Activated T-helper 17 cell treated with anti-CD3 and anti-CD28 coated beads, Interleukin-2, amount 50 U/mL, for 72 hours (primary cell): ENCODE results near the gene USP17L25. TPM values are rescaled to one million over a fixed set of nuclear protein-coding genes. Genes with fewer than 3 reads are reported as not detected.
"Not testable (repeated sequence)": the region's sequence is repeated elsewhere in the genome, so short reads cannot be mapped to it uniquely, and the experiment has no call there.

Experiments
- ATAC-seq: fragments of 150-1000 bp; cut with Tn5 transposase; replicated peaks from 2 replicates; pipeline ENCODE4 v1.10.0; 2021; ENCODE audit warnings: mild to moderate bottlenecking, moderate library complexity
- H3K27ac Mint-ChIP-seq: one replicate; pipeline ENCODE4 v1.8.0; 2022; ENCODE audit warnings: mixed read lengths
- H3K27me3 Mint-ChIP-seq: one replicate; pipeline ENCODE4 v1.8.0; 2022; ENCODE audit warnings: mixed read lengths
- H3K36me3 Mint-ChIP-seq: one replicate; pipeline ENCODE4 v1.8.0; 2022; ENCODE audit warnings: low read depth, mild to moderate bottlenecking, mixed read lengths
- H3K4me1 Mint-ChIP-seq: one replicate; pipeline ENCODE4 v1.8.0; 2022; ENCODE audit warnings: mixed read lengths
- H3K4me3 Mint-ChIP-seq: one replicate; pipeline ENCODE4 v1.8.0; 2022; ENCODE audit warnings: mild to moderate bottlenecking, mixed read lengths
- H3K9me3 Mint-ChIP-seq: one replicate; pipeline ENCODE4 v1.8.0; 2022; ENCODE audit warnings: mixed read lengths
- total RNA-seq, 2 donors: library from RNA; stranded (reverse); gene quantifications; one replicate each; pipeline ENCODE4 v1.2.3, GENCODE V29; 2022

The USP17L25 gene
- not detected for total RNA-seq

- not testable (repeated sequence) for ATAC-seq, H3K9me3 Mint-ChIP-seq, H3K4me3 Mint-ChIP-seq, H3K4me1 Mint-ChIP-seq, H3K27me3 Mint-ChIP-seq, H3K36me3 Mint-ChIP-seq, H3K27ac Mint-ChIP-seq
These were observed at the start of gene USP17L25 for GRCh38 chr4:9329611-9330010. USP17L25 (plus strand) TSS chr4:9329911; CDS start chr4:9329911, 0 bp downstream.

GRCh38 chr4:9324191-9324590 is 5.5 kb upstream of the USP17L25 start:
- not testable (repeated sequence) for H3K4me3 Mint-ChIP-seq

GRCh38 chr4:9324865-9325264 is 4.8 kb upstream of the USP17L25 start, which contains the start of gene USP17L24:
USP17L24 (plus strand) TSS chr4:9325165; CDS start chr4:9325165, 0 bp downstream.
- H3K27me3 Mint-ChIP-seq, H3K4me3 Mint-ChIP-seq, H3K27ac Mint-ChIP-seq, H3K9me3 Mint-ChIP-seq, H3K4me1 Mint-ChIP-seq, H3K36me3 Mint-ChIP-seq, ATAC-seq: not testable (repeated sequence)

More at GRCh38 chr4:9324191-9324590, 5.5 kb upstream of the USP17L25 start:
- not testable (repeated sequence) for H3K9me3 Mint-ChIP-seq, ATAC-seq, H3K36me3 Mint-ChIP-seq, H3K27me3 Mint-ChIP-seq, H3K4me1 Mint-ChIP-seq, H3K27ac Mint-ChIP-seq

- H3K9me3 Mint-ChIP-seq, H3K27ac Mint-ChIP-seq, H3K4me1 Mint-ChIP-seq, H3K27me3 Mint-ChIP-seq, H3K4me3 Mint-ChIP-seq, ATAC-seq, H3K36me3 Mint-ChIP-seq: not testable (repeated sequence)
These were observed 4.6 kb downstream of the USP17L25 start, which contains the start of gene USP17L26 for GRCh38 chr4:9334358-9334757. USP17L26 (plus strand) TSS chr4:9334658; CDS start chr4:9334658, 0 bp downstream.

GRCh38 chr4:9339103-9339502 is 9.4 kb downstream of the USP17L25 start, which contains the start of gene USP17L5:
USP17L5 (plus strand) TSS chr4:9339403; CDS start chr4:9339403, 0 bp downstream.
- not testable (repeated sequence) for H3K4me1 Mint-ChIP-seq, H3K36me3 Mint-ChIP-seq, H3K27me3 Mint-ChIP-seq, H3K9me3 Mint-ChIP-seq, H3K4me3 Mint-ChIP-seq, ATAC-seq, H3K27ac Mint-ChIP-seq

GRCh38 chr4:9343848-9344247 is 14.1 kb downstream of the USP17L25 start, which contains the start of gene USP17L27:
USP17L27 (plus strand) TSS chr4:9344148; CDS start chr4:9344148, 0 bp downstream.
- H3K27me3 Mint-ChIP-seq, H3K4me3 Mint-ChIP-seq, ATAC-seq, H3K9me3 Mint-ChIP-seq, H3K27ac Mint-ChIP-seq, H3K4me1 Mint-ChIP-seq, H3K36me3 Mint-ChIP-seq: not testable (repeated sequence)

- not testable (repeated sequence) for ATAC-seq, H3K27me3 Mint-ChIP-seq, H3K9me3 Mint-ChIP-seq, H3K4me1 Mint-ChIP-seq, H3K27ac Mint-ChIP-seq, H3K36me3 Mint-ChIP-seq, H3K4me3 Mint-ChIP-seq
These were observed 18.9 kb downstream of the USP17L25 start, which contains the start of gene USP17L28 for GRCh38 chr4:9348593-9348992. USP17L28 (plus strand) TSS chr4:9348893; CDS start chr4:9348893, 0 bp downstream.

- not testable (repeated sequence) for H3K27me3 Mint-ChIP-seq, ATAC-seq, H3K4me3 Mint-ChIP-seq, H3K36me3 Mint-ChIP-seq, H3K9me3 Mint-ChIP-seq, H3K4me1 Mint-ChIP-seq, H3K27ac Mint-ChIP-seq
These were observed 21.2 kb downstream of the USP17L25 start for GRCh38 chr4:9350866-9351265.

GRCh38 chr4:9353338-9353737 is 23.6 kb downstream of the USP17L25 start, which contains the start of gene USP17L29:
USP17L29 (plus strand) TSS chr4:9353638; CDS start chr4:9353638, 0 bp downstream.
- H3K9me3 Mint-ChIP-seq, ATAC-seq, H3K27me3 Mint-ChIP-seq, H3K36me3 Mint-ChIP-seq, H3K4me3 Mint-ChIP-seq, H3K4me1 Mint-ChIP-seq, H3K27ac Mint-ChIP-seq: not testable (repeated sequence)

- not testable (repeated sequence) for H3K9me3 Mint-ChIP-seq, H3K27ac Mint-ChIP-seq, H3K4me1 Mint-ChIP-seq
These were observed 33.1 kb downstream of the USP17L25 start, which contains the start of gene USP17L30 for GRCh38 chr4:9362829-9363228. USP17L30 (plus strand) TSS chr4:9363129; CDS start chr4:9363129, 0 bp downstream.

GRCh38 chr4:9379881-9380280 is 50.2 kb downstream of the USP17L25 start:
- not testable (repeated sequence) for H3K9me3 Mint-ChIP-seq, H3K4me3 Mint-ChIP-seq, H3K27me3 Mint-ChIP-seq, H3K4me1 Mint-ChIP-seq, ATAC-seq, H3K36me3 Mint-ChIP-seq, H3K27ac Mint-ChIP-seq

More at GRCh38 chr4:9362829-9363228, 33.1 kb downstream of the USP17L25 start, which contains the start of gene USP17L30:
- H3K4me3 Mint-ChIP-seq, H3K36me3 Mint-ChIP-seq, H3K27me3 Mint-ChIP-seq, ATAC-seq: not testable (repeated sequence)

Other genes starting within 250 kb of the USP17L25 start
- gene FAM90A26, start 159.5 kb upstream of the USP17L25 start, total RNA-seq: not detected
- gene USP17L10, start 119.3 kb upstream of the USP17L25 start, total RNA-seq: not detected
- gene USP17L11, start 114.5 kb upstream of the USP17L25 start, total RNA-seq: not detected
- gene USP17L12, start 109.8 kb upstream of the USP17L25 start, total RNA-seq: not detected
- not detected for gene USP17L13, start 105.0 kb upstream of the USP17L25 start, total RNA-seq
- gene USP17L15, start 95.5 kb upstream of the USP17L25 start, total RNA-seq: not detected
- not detected for gene USP17L17, start 86.0 kb upstream of the USP17L25 start, total RNA-seq
- not detected for gene USP17L18, start 81.3 kb upstream of the USP17L25 start, total RNA-seq
- not detected for gene USP17L19, start 76.5 kb upstream of the USP17L25 start, total RNA-seq
- gene USP17L20, start 71.8 kb upstream of the USP17L25 start, total RNA-seq: not detected
- not detected for gene USP17L21, start 67.0 kb upstream of the USP17L25 start, total RNA-seq
- gene USP17L22, start 62.3 kb upstream of the USP17L25 start, total RNA-seq: not detected
- not detected for gene USP17L24, start 4.7 kb upstream of the USP17L25 start, total RNA-seq
- gene USP17L26, start 4.7 kb downstream of the USP17L25 start, total RNA-seq: not detected
- not detected for gene USP17L5, start 9.5 kb downstream of the USP17L25 start, total RNA-seq
- gene USP17L27, start 14.2 kb downstream of the USP17L25 start, total RNA-seq: not detected
- gene USP17L28, start 19.0 kb downstream of the USP17L25 start, total RNA-seq: not detected
- gene USP17L29, start 23.7 kb downstream of the USP17L25 start, total RNA-seq: not detected
- not detected for gene USP17L30, start 33.2 kb downstream of the USP17L25 start, total RNA-seq
- gene DEFB131A, start 114.5 kb downstream of the USP17L25 start, total RNA-seq: not detected